DMS114 treated with DMSO at 0.1 percent for 48 hours (cell line): Measurements from ENCODE around the gene RAB40B.

Experiments
- DNase-seq: peaks from one replicate; lab custom pipeline; 2025; ENCODE audit not compliant: unreplicated experiment; lab: John Stamatoyannopoulos, UW

The RAB40B gene

GRCh38 chr17:82619641-82620040 lies 78.9 kb downstream of the RAB40B start:
- no peak for DNase-seq

GRCh38 chr17:82619211-82619610 lies 79.3 kb downstream of the RAB40B start:
- no peak for DNase-seq

- no peak for DNase-seq
These were observed 82.3 kb downstream of the RAB40B start for GRCh38 chr17:82616021-82616711.

- no peak for DNase-seq
These were observed 83.1 kb downstream of the RAB40B start for GRCh38 chr17:82615084-82616020.

GRCh38 chr17:82614095-82614631 lies 84.3 kb downstream of the RAB40B start:
- no peak for DNase-seq

- no peak for DNase-seq
These were observed 85.0 kb downstream of the RAB40B start for GRCh38 chr17:82613283-82614094.

GRCh38 chr17:82611140-82612058 lies 87.1 kb downstream of the RAB40B start:
- DNase-seq: no peak

- DNase-seq: no peak
These were observed 88.8 kb downstream of the RAB40B start for GRCh38 chr17:82609655-82610054.

GRCh38 chr17:82608816-82609215 lies 89.7 kb downstream of the RAB40B start:
- no peak for DNase-seq

GRCh38 chr17:82605939-82606600 lies 92.4 kb downstream of the RAB40B start:
- no peak for DNase-seq
